Stimulated activated CD4-positive, alpha-beta T cell treated with anti-CD3 and anti-CD28 coated beads, Interleukin-1b, Interleukin-23, amount 100 ng/mL, for 48 hours (primary cell): Measurements from ENCODE around the gene ACVR1.
A peak's percentile ranks its signal among the peaks of the same experiment; 100 is the strongest.

Experiments
- DNase-seq: peaks from one replicate; pipeline ENCODE4 v3.0.0-alpha.2; 2020

Gene ACVR1

GRCh38 chr2:157876066-157876785, at the start of gene ACVR1:
TSS of gene ACVR1 (minus strand) at chr2:157876330. CDS start at chr2:157799493, 76,837 bp downstream.
- peak; percentile 89 for DNase-seq

DNA sequence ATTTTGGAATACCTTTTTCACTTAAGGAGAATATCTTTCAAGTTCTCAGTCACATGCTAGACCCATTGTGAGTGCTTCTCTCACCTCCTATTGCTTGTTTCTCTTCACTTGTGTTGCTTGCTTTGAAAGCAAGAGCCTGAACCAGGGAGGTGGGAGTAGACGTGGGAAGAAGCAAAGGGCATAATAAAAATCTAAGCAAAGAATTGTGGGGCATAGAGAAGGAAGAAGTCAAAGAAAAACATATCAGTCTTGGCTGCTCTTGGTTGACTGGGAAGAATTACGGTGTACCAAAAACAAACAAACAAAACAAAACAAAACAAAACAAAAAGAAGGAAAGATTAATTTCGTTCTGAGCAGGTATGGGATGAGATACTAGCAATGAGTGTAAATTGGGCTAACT, 48.9 kb upstream of the ACVR1 start:
- DNase-seq, result no peak

DNA sequence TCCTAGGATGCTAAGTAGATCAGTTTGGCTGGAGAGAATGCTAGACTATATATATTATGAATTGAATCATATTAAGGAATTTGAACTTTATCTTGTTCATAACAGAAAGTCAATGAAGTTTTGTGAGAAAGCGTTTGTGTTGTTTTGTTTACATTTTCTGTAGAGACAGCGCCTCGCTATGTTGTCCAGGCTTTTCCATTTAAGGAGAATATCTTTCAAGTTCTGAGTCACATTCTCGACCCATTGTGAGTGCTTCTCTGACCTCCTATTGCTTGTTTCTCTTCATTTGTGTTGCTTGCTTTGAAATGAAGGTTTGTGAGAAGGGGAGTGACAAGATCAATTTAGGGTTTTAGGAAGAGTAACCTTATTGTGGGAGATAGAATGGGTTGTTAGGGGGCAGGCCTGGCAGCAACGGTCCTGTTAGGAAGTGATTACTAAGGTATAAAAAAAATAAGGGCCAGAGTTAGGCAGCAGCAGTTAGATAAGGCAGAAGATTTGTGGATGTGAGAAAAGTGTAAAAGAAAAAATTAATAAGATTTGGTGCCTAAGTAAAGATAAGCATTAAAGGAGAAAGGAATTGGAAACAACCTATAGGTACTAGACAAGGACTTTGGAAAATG, 47.6 kb upstream of the ACVR1 start:
- no peak for DNase-seq

- no peak for DNase-seq
These were observed 46.7 kb upstream of the ACVR1 start for GRCh38 chr2:157922815-157923214.

DNA sequence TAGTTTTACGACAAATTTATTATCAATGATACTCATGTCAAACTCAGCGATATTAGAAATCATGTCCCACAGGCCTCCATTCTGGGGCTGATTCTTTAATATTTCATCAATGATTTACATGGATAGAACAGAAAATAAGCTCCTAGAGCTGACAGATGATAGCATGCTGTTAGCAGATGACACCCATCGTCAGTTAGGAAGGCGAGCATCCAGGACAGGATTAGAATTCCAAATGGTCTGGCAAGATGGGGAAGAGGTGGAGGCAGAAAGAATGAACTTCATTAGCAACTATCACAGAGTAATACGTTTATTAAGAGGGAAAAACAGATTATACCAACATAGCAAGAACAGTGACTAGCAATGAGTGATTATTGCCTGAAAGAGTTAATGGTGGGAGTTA, 46.2 kb upstream of the ACVR1 start:
- no peak for DNase-seq

DNA sequence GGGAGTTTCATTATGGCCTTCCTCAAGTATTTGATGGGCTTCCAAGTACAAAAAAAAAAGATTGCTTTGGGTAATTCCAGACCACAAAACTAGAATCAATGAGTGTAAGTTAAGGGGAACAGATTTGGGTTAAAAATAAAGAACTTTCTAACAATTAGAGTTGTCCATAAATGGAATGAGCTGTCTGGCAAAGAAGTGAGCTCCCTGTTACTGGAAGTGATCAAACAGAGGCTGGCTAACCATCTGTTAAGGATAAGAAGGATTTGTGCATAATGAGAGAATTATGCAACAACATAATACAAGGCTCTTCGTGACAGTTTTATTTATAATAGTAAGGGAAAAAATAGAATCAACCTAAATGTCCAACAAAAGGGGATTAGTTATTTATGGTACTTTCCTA, 44.6 kb upstream of the ACVR1 start:
- DNase-seq, result no peak

GRCh38 chr2:157919181-157919580, 43.1 kb upstream of the ACVR1 start:
- no peak for DNase-seq

- no peak for DNase-seq
These were observed 42.2 kb upstream of the ACVR1 start for GRCh38 chr2:157918319-157918718.

- no peak for DNase-seq
These were observed 35.6 kb upstream of the ACVR1 start for GRCh38 chr2:157911750-157912149.

- no peak for DNase-seq
These were observed 35.1 kb upstream of the ACVR1 start for GRCh38 chr2:157911246-157911645.

GRCh38 chr2:157905092-157905491, 29.0 kb upstream of the ACVR1 start:
- DNase-seq, result no peak

DNA sequence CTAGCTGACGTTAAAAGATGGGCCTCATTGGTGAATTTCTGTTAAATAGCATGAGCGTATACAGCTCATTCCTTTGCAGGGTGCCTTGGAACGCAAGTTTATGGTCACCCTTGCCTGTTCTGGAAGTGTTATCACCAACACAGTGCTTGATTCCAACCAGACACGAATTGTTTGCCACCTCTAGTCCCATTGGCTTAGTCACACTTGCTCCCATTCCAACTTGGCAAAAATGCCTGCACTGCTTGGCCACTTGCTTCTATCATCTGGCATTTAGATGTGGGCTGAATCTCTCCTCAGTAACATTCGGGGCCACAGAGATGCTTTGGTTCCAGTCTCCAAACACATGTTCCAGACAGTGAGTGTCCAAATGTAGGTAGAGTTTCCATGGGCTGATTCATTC, 27.5 kb upstream of the ACVR1 start:
- no peak for DNase-seq

- no peak for DNase-seq
These were observed 27.0 kb upstream of the ACVR1 start for GRCh38 chr2:157903151-157903550.

GRCh38 chr2:157902692-157903091, 26.6 kb upstream of the ACVR1 start:
- no peak for DNase-seq

DNA sequence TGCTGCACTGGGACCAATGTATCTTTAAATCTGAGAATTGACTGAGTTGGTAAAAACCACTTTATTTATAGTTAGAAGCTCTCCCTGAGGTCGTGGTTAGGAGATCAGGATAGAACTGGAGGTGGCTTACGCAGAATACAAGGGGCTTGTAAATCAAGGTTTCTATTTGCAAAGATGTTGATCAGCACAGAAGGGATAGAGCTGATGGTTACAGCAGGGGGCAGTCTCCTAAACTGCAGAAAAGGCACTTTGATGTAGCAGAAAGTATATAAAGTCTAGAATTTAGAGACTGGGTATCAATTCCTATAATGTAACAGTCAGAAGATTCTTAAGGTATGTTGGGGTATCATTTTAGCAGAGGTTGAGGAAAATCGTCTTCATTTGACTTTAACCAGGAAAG, 25.2 kb upstream of the ACVR1 start:
- no peak for DNase-seq

DNA sequence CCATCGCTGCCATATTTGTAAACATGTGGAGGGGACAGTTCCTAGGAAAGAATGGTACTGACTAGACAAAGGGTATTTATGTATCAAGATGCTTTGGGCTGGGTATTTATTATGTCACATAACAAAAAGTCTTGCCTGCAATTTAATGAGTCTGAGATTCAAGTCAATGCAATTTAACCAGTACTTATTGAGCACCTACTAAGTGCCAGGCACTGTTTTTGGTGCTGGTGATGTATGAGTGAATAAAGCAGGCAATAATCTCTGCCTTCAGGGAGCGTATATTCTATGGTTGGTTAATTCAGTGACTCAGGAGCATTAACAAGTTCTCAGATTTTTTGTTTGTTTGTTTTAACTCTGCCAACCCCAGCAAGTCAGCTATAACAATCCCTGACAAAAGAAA, 24.6 kb upstream of the ACVR1 start:
- DNase-seq, result no peak

GRCh38 chr2:157900203-157900602, 24.1 kb upstream of the ACVR1 start:
- DNase-seq, result no peak

GRCh38 chr2:157899125-157899839, 23.2 kb upstream of the ACVR1 start:
- peak; percentile 35 for DNase-seq

GRCh38 chr2:157898591-157898996, 22.5 kb upstream of the ACVR1 start:
- peak; percentile 83 for DNase-seq

- DNase-seq, result peak; percentile 50
These were observed 21.2 kb upstream of the ACVR1 start for GRCh38 chr2:157897106-157897971.

- DNase-seq, result peak; percentile 35
These were observed 19.4 kb upstream of the ACVR1 start for GRCh38 chr2:157895531-157895930.

- no peak for DNase-seq
These were observed 18.7 kb upstream of the ACVR1 start for GRCh38 chr2:157894694-157895435.
